ENCODE measurements around the gene ANKFN1.
A peak's percentile ranks its signal among the peaks of the same experiment; 100 is the strongest.

The ANKFN1 gene

DNA sequence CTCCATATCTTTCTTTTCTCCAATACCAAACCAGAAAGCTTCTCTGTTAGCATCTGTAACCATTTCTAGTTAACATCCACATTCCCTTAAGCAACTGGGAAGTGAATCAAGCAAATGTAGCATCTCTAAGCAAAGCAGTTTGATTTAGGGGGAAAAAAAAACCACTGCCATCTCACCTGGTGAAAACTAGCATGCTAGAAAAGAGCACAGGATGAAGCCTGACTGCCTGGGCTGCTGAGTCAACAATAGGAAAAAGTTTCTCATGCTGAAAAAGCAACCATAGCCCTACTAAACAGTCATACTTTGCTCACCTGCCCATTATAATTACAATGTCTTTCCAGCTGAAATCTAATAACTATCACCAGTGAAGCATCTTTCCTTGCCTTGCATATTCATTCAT is 139.3 kb downstream of the ANKFN1 start:
- no peaks in the 10 kb centered on the region for H3K27me3 ChIP-seq (ENCODE audit: insufficient read depth, poor library complexity, severe bottlenecking)
- peak overlapping the region; percentile 55 for H3K27ac ChIP-seq (ENCODE audit: poor library complexity, severe bottlenecking)
- no peaks in the 10 kb centered on the region for H3K36me3 ChIP-seq (ENCODE audit: low read depth)
- peak; percentile 51; the same call in 2 of the 3 replicates for ATAC-seq (ENCODE audit: low read depth)
- H3K4me3 ChIP-seq (ENCODE audit: severe bottlenecking) = no peak overlapping the region
- H3K9me3 ChIP-seq (ENCODE audit: severe bottlenecking) = no peaks in the 10 kb centered on the region
- peaks cover 23% of the 10 kb centered on the region for H3K4me1 ChIP-seq (ENCODE audit: insufficient read depth, poor library complexity, severe bottlenecking)
- TF ChIP-seq, protein P1, sequence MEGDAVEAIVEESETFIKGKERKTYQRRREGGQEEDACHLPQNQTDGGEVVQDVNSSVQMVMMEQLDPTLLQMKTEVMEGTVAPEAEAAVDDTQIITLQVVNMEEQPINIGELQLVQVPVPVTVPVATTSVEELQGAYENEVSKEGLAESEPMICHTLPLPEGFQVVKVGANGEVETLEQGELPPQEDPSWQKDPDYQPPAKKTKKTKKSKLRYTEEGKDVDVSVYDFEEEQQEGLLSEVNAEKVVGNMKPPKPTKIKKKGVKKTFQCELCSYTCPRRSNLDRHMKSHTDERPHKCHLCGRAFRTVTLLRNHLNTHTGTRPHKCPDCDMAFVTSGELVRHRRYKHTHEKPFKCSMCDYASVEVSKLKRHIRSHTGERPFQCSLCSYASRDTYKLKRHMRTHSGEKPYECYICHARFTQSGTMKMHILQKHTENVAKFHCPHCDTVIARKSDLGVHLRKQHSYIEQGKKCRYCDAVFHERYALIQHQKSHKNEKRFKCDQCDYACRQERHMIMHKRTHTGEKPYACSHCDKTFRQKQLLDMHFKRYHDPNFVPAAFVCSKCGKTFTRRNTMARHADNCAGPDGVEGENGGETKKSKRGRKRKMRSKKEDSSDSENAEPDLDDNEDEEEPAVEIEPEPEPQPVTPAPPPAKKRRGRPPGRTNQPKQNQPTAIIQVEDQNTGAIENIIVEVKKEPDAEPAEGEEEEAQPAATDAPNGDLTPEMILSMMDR (IDR thresholded peaks at IDR 0.05; ENCODE audit: poor library complexity, severe bottlenecking) = no peak
- no peak for DNase-seq (ENCODE audit: low spot score)

DNA sequence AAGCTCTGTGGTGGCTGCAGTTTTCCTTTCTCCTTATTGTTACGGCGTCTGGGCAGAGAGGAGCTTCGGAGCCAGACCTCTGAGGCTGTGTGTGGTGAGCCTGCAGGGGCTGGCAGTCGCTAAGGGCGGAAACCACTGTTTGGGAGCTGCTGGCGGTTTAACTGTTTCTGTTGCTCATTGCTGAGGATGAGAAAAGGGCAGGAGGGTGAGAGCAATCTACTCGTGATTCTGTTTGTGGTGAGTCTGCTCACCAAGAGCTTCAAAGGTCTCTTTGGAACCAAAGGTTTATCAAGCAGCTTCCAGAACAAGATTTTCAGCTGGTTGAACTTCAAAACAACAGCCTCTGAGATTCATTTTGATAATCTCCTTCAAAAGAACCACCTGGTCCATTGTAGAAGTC is 143.9 kb downstream of the ANKFN1 start:
- Histone ChIP-seq H3K27me3 (ENCODE audit: insufficient read depth, poor library complexity, severe bottlenecking) (no peaks in the 10 kb centered on the region), H3K36me3 (ENCODE audit: low read depth) (no peaks in the 10 kb centered on the region), H3K4me1 (ENCODE audit: insufficient read depth, poor library complexity, severe bottlenecking) (peaks cover 8% of the 10 kb centered on the region), H3K9me3 (ENCODE audit: severe bottlenecking) (no peaks in the 10 kb centered on the region), H3K27ac (ENCODE audit: poor library complexity, severe bottlenecking) (no peak overlapping the region), H3K4me3 (ENCODE audit: severe bottlenecking) (no peak overlapping the region)
- no peak for DNase-seq (ENCODE audit: low spot score)
- TF ChIP-seq, protein P1 (IDR thresholded peaks at IDR 0.05; ENCODE audit: poor library complexity, severe bottlenecking) = no peak
- no peak for ATAC-seq (ENCODE audit: low read depth)

DNA sequence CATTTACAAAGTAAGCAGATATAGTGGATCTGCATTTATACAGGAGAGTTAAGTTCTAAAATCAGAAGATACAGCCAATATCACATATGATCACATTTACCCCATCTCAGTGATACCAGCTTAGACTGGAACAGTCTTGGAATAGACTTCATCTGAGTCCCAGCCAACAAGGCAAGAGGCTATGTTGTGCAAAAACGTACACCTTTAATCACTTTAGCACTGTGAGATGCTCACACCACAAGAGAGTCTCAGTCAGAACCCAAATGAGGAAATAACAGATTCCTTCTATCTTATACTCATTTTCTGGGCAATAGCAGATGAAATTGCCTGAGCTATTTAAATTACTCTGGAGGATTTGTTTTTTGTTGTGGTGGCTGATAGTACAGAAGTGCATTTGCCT is 145.6 kb downstream of the ANKFN1 start:
- H3K4me1 ChIP-seq (ENCODE audit: insufficient read depth, poor library complexity, severe bottlenecking) = no peaks in the 10 kb centered on the region
- no peaks in the 10 kb centered on the region for H3K27me3 ChIP-seq (ENCODE audit: insufficient read depth, poor library complexity, severe bottlenecking)
- H3K27ac ChIP-seq (ENCODE audit: poor library complexity, severe bottlenecking) = no peak overlapping the region
- H3K9me3 ChIP-seq (ENCODE audit: severe bottlenecking) = no peaks in the 10 kb centered on the region
- DNase-seq (ENCODE audit: low spot score) (no peak), ATAC-seq (ENCODE audit: low read depth) (no peak)
- no peaks in the 10 kb centered on the region for H3K36me3 ChIP-seq (ENCODE audit: low read depth)
- TF ChIP-seq, protein P1 (IDR thresholded peaks at IDR 0.05; ENCODE audit: poor library complexity, severe bottlenecking) = no peak
- no peak overlapping the region for H3K4me3 ChIP-seq (ENCODE audit: severe bottlenecking)

GRCh38 chr17:56300144-56300543 is 146.9 kb downstream of the ANKFN1 start:
- H3K9me3 ChIP-seq (ENCODE audit: severe bottlenecking) = no peaks in the 10 kb centered on the region
- TF ChIP-seq, protein P1 (IDR thresholded peaks at IDR 0.05; ENCODE audit: poor library complexity, severe bottlenecking) = no peak
- no peaks in the 10 kb centered on the region for H3K4me1 ChIP-seq (ENCODE audit: insufficient read depth, poor library complexity, severe bottlenecking)
- no peaks in the 10 kb centered on the region for H3K36me3 ChIP-seq (ENCODE audit: low read depth)
- no peak overlapping the region for H3K4me3 ChIP-seq (ENCODE audit: severe bottlenecking)
- H3K27me3 ChIP-seq (ENCODE audit: insufficient read depth, poor library complexity, severe bottlenecking) = no peaks in the 10 kb centered on the region
- DNase-seq (ENCODE audit: low spot score) = no peak
- ATAC-seq (ENCODE audit: low read depth) = no peak
- no peak overlapping the region for H3K27ac ChIP-seq (ENCODE audit: poor library complexity, severe bottlenecking)

DNA sequence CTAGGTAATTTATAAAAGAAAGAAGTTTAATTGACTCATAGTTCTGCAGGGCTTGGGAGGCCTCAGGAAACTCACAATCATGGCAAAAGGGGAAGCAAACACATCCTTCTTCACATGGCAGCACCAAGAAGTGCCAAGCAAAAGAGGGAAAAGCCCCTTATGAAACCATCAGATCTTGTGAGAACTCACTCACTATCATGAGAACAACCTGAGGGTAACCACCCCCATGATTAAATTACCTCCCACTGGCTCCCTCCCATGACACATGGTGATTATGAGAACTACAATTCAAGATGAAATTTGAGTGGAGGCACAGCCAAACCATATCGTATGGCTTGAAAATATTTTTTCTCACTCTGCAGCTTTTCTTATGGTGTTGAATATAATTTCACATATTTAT is 151.7 kb downstream of the ANKFN1 start:
- no peaks in the 10 kb centered on the region for H3K27me3 ChIP-seq (ENCODE audit: insufficient read depth, poor library complexity, severe bottlenecking)
- DNase-seq (ENCODE audit: low spot score) (no peak), ATAC-seq (ENCODE audit: low read depth) (no peak)
- H3K27ac ChIP-seq (ENCODE audit: poor library complexity, severe bottlenecking) = no peak overlapping the region
- TF ChIP-seq, protein P1 (IDR thresholded peaks at IDR 0.05; ENCODE audit: poor library complexity, severe bottlenecking) = no peak
- H3K4me1 ChIP-seq (ENCODE audit: insufficient read depth, poor library complexity, severe bottlenecking) = peaks cover 5% of the 10 kb centered on the region
- no peaks in the 10 kb centered on the region for H3K36me3 ChIP-seq (ENCODE audit: low read depth)
- H3K9me3 ChIP-seq (ENCODE audit: severe bottlenecking) = no peaks in the 10 kb centered on the region
- H3K4me3 ChIP-seq (ENCODE audit: severe bottlenecking) = no peak overlapping the region
